GM23338 (cell line): Measurements from ENCODE around the gene NHS. TPM values are rescaled to one million over a fixed set of nuclear protein-coding genes. Genes with fewer than 3 reads are reported as not detected.

Experiments
- ATAC-seq: fragments of 200-7000 bp; cut with Tn5 transposase; 3 replicates; pipeline ENCODE4 v1.9.1; 2020
- DNase-seq: peaks from one replicate; pipeline ENCODE4 v3.0.0-alpha.2; 2015; ENCODE audit warnings: low spot score
- H2AFZ ChIP-seq: fragments of 200-600 bp; sonication (generic); 2 replicates; pipeline ENCODE4 v1.8.0; 2016; ENCODE audit warnings: antibody characterized with exemption, mild to moderate bottlenecking, moderate library complexity
- H3F3A ChIP-seq: fragments of 200-600 bp; sonication (generic); replicated peaks from 2 replicates; pipeline ENCODE4 v1.8.0; 2017; ENCODE audit warnings: antibody characterized with exemption, mixed run types, low read depth
- H3K27ac ChIP-seq: fragments of 200-600 bp; sonication (generic); 2 replicates; pipeline ENCODE4 v1.6.1; 2016; ENCODE audit warnings: low read depth
- H3K27me3 ChIP-seq: fragments of 200-600 bp; sonication (generic); 2 replicates; pipeline ENCODE4 v1.8.0; 2016; ENCODE audit warnings: mild to moderate bottlenecking, mixed run types, moderate library complexity; ENCODE audit not compliant: insufficient read depth
- H3K36me3 ChIP-seq: fragments of 200-600 bp; sonication (generic); 2 replicates; pipeline ENCODE4 v1.8.0; 2016; ENCODE audit warnings: mild to moderate bottlenecking; ENCODE audit not compliant: insufficient read depth
- H3K4me1 ChIP-seq: fragments of 200-600 bp; sonication (generic); 2 replicates; pipeline ENCODE4 v1.8.0; 2016; ENCODE audit warnings: mild to moderate bottlenecking, moderate library complexity; ENCODE audit not compliant: insufficient read depth
- H3K4me2 ChIP-seq: fragments of 200-600 bp; sonication (generic); 2 replicates; pipeline ENCODE4 v1.7.1; 2017; ENCODE audit warnings: mixed run types
- H3K4me3 ChIP-seq: fragments of 200-600 bp; sonication (generic); 2 replicates; pipeline ENCODE4 v1.6.1; 2016; ENCODE audit warnings: mixed run types
- H3K79me2 ChIP-seq: fragments of 200-600 bp; sonication (generic); replicated peaks from 2 replicates; pipeline ENCODE4 v1.8.0; 2017; ENCODE audit warnings: mild to moderate bottlenecking; ENCODE audit not compliant: insufficient read depth
- H3K9me2 ChIP-seq: fragments of 200-600 bp; sonication (generic); 2 replicates; pipeline ENCODE4 v1.8.0; 2017; ENCODE audit not compliant: insufficient read depth
- H4K20me1 ChIP-seq: fragments of 200-600 bp; sonication (generic); replicated peaks from 2 replicates; pipeline ENCODE4 v1.8.0; 2017; ENCODE audit warnings: mild to moderate bottlenecking; ENCODE audit not compliant: insufficient read depth
- H3K27ac Mint-ChIP-seq: 2 replicates; pipeline ENCODE4 v1.8.0; 2020; ENCODE audit warnings: inconsistent platforms, mild to moderate bottlenecking, moderate library complexity, mixed read lengths
- H3K27me3 Mint-ChIP-seq: 3 replicates; pipeline ENCODE4 v1.8.0; 2022; ENCODE audit warnings: low read depth, mild to moderate bottlenecking, moderate library complexity, mixed read lengths, inconsistent platforms; ENCODE audit not compliant: insufficient read depth, poor library complexity
- H3K36me3 Mint-ChIP-seq: 3 replicates; pipeline ENCODE4 v1.8.0; 2021; ENCODE audit warnings: low read depth, mild to moderate bottlenecking, inconsistent platforms, moderate library complexity, mixed read lengths
- H3K4me1 Mint-ChIP-seq: 3 replicates; pipeline ENCODE4 v1.8.0; 2020; ENCODE audit warnings: mild to moderate bottlenecking, inconsistent platforms, mixed read lengths
- H3K4me3 Mint-ChIP-seq: 3 replicates; pipeline ENCODE4 v1.8.0; 2021; ENCODE audit warnings: moderate library complexity, mild to moderate bottlenecking, inconsistent platforms, mixed read lengths
- H3K9me3 Mint-ChIP-seq: 3 replicates; pipeline ENCODE4 v1.8.0; 2020; ENCODE audit warnings: moderate library complexity, mild to moderate bottlenecking, inconsistent platforms, mixed read lengths
- CREB1 ChIP-seq: fragments of 250-450 bp; sonication (Bioruptor Pico); IDR thresholded peaks from 2 replicates; pipeline ENCODE4 v1.5.0; 2020; ENCODE audit warnings: low read depth, mild to moderate bottlenecking, moderate library complexity
- ETS1 ChIP-seq: IDR thresholded peaks from 2 replicates; pipeline ENCODE4 v1.6.1; 2016; ENCODE audit warnings: antibody characterized with exemption
- EZH2 ChIP-seq: fragments of 200-600 bp; sonication (generic); IDR thresholded peaks from one replicate; pipeline ENCODE4 v1.8.0; 2017; ENCODE audit warnings: antibody characterized with exemption, mild to moderate bottlenecking, low read depth; ENCODE audit not compliant: unreplicated experiment
- EZH2phosphoT487 ChIP-seq: fragments of 200-600 bp; sonication (generic); IDR thresholded peaks from one replicate; pipeline ENCODE4 v1.8.1; 2018; ENCODE audit warnings: antibody characterized with exemption; ENCODE audit not compliant: unreplicated experiment
- JUNB ChIP-seq: IDR thresholded peaks from one replicate; pipeline ENCODE4 v1.6.1; 2016; ENCODE audit warnings: antibody characterized with exemption; ENCODE audit not compliant: unreplicated experiment
- NANOG ChIP-seq: IDR thresholded peaks from 2 replicates; pipeline ENCODE4 v1.6.1; 2016; ENCODE audit warnings: antibody characterized with exemption, borderline replicate concordance
- POLR2AphosphoS5 ChIP-seq: IDR thresholded peaks from 2 replicates; pipeline ENCODE4 v1.6.1; 2016; ENCODE audit warnings: antibody characterized with exemption, low read depth
- STAT1 ChIP-seq: IDR thresholded peaks from one replicate; pipeline ENCODE4 v1.6.1; 2016; ENCODE audit warnings: antibody characterized with exemption; ENCODE audit not compliant: unreplicated experiment
- ZNF114 ChIP-seq: fragments of 250-450 bp; sonication (Bioruptor Pico); IDR thresholded peaks from 2 replicates; pipeline ENCODE4 v1.5.0; 2020; ENCODE audit warnings: mild to moderate bottlenecking, moderate library complexity
- ZNF331 ChIP-seq: fragments of 250-450 bp; sonication (Bioruptor Pico); IDR thresholded peaks from 2 replicates; pipeline ENCODE4 v1.5.0; 2020; ENCODE audit warnings: low read depth, mild to moderate bottlenecking, moderate library complexity
- polyA plus RNA-seq: library from polyadenylated mRNA; unstranded; fragments of >200 nt; fragmentation: Nextera tagmentation; extraction: Ambion mirVana; gene quantifications from 2 replicates; pipeline ENCODE4 v1.2.1, GENCODE V29; 2016
- total RNA-seq: library from RNA; depleted of rRNA; stranded (reverse); fragments of >200 nt; shearing (Covaris generic); gene quantifications from 2 replicates; pipeline ENCODE4 v1.2.3, GENCODE V29; 2014
- TF ChIP-seq, protein P1 (sequence below): IDR thresholded peaks from one replicate; pipeline ENCODE4 v1.6.1; 2018; ENCODE audit warnings: antibody characterized with exemption; ENCODE audit not compliant: unreplicated experiment
- TF ChIP-seq, protein P2 (sequence below): fragments of 250-450 bp; sonication (Bioruptor Pico); IDR thresholded peaks from 2 replicates; pipeline ENCODE4 v1.5.0; 2020; ENCODE audit warnings: mild to moderate bottlenecking, moderate library complexity
- TF ChIP-seq, protein P3 (sequence below), 2 experiments: fragments of 200-600 bp in 1 of 2; sonication (generic) in 1 of 2; conservative IDR thresholded peaks; 2 replicates each; pipeline versions ENCODE4 v1.5.1 to v1.6.1; 2016 to 2017; ENCODE audit warnings: antibody characterized with exemption in 2 of 2, low read depth in 2 of 2, mild to moderate bottlenecking in 2 of 2, moderate library complexity in 1 of 2

The NHS gene
- total and polyA plus RNA-seq, 2 experiments from 2014 or later: 1.8 to 8.2 TPM

DNA sequence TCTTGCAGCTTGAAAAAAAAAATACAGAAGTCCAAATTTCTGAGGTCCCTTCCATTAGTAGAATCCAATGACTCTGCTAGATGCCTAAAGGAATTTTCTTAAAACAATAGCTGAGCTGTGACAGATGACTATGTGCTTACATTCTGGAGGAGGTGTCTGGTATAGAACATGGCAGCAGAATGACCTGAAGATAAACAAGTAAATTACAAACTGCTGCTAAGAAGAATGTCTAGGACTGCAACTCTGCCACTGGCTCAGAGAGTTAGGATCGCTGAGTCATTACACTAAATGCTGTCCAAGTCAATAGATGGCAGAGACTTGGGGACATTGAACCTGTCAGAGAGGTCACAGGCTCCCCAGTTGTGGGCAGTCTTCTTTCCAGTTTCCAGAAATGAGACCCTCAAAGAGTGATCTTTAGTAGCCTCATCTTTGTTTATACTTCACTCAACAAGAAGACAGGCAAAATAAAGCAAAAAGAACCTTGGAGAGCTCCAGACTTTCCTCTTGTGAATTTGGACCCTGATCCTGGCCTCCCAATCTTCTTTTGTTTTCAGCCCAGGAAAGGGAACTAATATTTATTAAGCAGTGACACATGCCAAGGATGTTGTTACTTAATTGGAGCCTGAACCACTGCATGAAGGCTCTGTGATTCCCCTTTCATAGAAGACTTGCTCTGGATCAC is 305.9 kb downstream of the NHS start:
- no peak for TF ChIP-seq STAT1
- no peak for TF ChIP-seq EZH2
- TF ChIP-seq, protein P1, sequence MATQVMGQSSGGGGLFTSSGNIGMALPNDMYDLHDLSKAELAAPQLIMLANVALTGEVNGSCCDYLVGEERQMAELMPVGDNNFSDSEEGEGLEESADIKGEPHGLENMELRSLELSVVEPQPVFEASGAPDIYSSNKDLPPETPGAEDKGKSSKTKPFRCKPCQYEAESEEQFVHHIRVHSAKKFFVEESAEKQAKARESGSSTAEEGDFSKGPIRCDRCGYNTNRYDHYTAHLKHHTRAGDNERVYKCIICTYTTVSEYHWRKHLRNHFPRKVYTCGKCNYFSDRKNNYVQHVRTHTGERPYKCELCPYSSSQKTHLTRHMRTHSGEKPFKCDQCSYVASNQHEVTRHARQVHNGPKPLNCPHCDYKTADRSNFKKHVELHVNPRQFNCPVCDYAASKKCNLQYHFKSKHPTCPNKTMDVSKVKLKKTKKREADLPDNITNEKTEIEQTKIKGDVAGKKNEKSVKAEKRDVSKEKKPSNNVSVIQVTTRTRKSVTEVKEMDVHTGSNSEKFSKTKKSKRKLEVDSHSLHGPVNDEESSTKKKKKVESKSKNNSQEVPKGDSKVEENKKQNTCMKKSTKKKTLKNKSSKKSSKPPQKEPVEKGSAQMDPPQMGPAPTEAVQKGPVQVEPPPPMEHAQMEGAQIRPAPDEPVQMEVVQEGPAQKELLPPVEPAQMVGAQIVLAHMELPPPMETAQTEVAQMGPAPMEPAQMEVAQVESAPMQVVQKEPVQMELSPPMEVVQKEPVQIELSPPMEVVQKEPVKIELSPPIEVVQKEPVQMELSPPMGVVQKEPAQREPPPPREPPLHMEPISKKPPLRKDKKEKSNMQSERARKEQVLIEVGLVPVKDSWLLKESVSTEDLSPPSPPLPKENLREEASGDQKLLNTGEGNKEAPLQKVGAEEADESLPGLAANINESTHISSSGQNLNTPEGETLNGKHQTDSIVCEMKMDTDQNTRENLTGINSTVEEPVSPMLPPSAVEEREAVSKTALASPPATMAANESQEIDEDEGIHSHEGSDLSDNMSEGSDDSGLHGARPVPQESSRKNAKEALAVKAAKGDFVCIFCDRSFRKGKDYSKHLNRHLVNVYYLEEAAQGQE: no peak
- TF ChIP-seq, protein P2, sequence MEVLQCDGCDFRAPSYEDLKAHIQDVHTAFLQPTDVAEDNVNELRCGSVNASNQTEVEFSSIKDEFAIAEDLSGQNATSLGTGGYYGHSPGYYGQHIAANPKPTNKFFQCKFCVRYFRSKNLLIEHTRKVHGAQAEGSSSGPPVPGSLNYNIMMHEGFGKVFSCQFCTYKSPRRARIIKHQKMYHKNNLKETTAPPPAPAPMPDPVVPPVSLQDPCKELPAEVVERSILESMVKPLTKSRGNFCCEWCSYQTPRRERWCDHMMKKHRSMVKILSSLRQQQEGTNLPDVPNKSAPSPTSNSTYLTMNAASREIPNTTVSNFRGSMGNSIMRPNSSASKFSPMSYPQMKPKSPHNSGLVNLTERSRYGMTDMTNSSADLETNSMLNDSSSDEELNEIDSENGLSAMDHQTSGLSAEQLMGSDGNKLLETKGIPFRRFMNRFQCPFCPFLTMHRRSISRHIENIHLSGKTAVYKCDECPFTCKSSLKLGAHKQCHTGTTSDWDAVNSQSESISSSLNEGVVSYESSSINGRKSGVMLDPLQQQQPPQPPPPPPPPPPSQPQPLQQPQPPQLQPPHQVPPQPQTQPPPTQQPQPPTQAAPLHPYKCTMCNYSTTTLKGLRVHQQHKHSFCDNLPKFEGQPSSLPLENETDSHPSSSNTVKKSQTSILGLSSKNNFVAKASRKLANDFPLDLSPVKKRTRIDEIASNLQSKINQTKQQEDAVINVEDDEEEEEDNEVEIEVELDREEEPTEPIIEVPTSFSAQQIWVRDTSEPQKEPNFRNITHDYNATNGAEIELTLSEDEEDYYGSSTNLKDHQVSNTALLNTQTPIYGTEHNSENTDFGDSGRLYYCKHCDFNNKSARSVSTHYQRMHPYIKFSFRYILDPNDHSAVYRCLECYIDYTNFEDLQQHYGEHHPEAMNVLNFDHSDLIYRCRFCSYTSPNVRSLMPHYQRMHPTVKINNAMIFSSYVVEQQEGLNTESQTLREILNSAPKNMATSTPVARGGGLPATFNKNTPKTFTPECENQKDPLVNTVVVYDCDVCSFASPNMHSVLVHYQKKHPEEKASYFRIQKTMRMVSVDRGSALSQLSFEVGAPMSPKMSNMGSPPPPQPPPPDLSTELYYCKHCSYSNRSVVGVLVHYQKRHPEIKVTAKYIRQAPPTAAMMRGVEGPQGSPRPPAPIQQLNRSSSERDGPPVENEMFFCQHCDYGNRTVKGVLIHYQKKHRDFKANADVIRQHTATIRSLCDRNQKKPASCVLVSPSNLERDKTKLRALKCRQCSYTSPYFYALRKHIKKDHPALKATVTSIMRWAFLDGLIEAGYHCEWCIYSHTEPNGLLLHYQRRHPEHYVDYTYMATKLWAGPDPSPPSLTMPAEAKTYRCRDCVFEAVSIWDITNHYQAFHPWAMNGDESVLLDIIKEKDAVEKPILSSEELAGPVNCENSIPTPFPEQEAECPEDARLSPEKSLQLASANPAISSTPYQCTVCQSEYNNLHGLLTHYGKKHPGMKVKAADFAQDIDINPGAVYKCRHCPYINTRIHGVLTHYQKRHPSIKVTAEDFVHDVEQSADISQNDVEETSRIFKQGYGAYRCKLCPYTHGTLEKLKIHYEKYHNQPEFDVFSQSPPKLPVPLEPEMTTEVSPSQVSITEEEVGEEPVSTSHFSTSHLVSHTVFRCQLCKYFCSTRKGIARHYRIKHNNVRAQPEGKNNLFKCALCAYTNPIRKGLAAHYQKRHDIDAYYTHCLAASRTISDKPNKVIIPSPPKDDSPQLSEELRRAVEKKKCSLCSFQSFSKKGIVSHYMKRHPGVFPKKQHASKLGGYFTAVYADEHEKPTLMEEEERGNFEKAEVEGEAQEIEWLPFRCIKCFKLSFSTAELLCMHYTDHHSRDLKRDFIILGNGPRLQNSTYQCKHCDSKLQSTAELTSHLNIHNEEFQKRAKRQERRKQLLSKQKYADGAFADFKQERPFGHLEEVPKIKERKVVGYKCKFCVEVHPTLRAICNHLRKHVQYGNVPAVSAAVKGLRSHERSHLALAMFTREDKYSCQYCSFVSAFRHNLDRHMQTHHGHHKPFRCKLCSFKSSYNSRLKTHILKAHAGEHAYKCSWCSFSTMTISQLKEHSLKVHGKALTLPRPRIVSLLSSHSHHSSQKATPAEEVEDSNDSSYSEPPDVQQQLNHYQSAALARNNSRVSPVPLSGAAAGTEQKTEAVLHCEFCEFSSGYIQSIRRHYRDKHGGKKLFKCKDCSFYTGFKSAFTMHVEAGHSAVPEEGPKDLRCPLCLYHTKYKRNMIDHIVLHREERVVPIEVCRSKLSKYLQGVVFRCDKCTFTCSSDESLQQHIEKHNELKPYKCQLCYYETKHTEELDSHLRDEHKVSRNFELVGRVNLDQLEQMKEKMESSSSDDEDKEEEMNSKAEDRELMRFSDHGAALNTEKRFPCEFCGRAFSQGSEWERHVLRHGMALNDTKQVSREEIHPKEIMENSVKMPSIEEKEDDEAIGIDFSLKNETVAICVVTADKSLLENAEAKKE (CRISPR knock-in tag): no peak
- TF ChIP-seq, protein P3, sequence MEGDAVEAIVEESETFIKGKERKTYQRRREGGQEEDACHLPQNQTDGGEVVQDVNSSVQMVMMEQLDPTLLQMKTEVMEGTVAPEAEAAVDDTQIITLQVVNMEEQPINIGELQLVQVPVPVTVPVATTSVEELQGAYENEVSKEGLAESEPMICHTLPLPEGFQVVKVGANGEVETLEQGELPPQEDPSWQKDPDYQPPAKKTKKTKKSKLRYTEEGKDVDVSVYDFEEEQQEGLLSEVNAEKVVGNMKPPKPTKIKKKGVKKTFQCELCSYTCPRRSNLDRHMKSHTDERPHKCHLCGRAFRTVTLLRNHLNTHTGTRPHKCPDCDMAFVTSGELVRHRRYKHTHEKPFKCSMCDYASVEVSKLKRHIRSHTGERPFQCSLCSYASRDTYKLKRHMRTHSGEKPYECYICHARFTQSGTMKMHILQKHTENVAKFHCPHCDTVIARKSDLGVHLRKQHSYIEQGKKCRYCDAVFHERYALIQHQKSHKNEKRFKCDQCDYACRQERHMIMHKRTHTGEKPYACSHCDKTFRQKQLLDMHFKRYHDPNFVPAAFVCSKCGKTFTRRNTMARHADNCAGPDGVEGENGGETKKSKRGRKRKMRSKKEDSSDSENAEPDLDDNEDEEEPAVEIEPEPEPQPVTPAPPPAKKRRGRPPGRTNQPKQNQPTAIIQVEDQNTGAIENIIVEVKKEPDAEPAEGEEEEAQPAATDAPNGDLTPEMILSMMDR (conservative IDR thresholded peaks at IDR 0.05; ENCODE audit: low read depth in 2 of 2): no peak
- no peak for TF ChIP-seq NANOG
- TF ChIP-seq ZNF331 (CRISPR knock-in tag): no peak
- TF ChIP-seq EZH2phosphoT487: no peak
- no peak for TF ChIP-seq ZNF114
- no peak for TF ChIP-seq CREB1 (CRISPR knock-in tag)
- TF ChIP-seq POLR2AphosphoS5: no peak
- TF ChIP-seq JUNB: no peak
- TF ChIP-seq ETS1: no peak
- Histone ChIP-seq H3K9me2 (no peaks in the 10 kb centered on the region), H3K4me2 (no peak overlapping the region), H3K27ac (no peak overlapping the region), H3K79me2 (no peaks in the 10 kb centered on the region), H3K27me3 (no peaks in the 10 kb centered on the region), H4K20me1 (no peaks in the 10 kb centered on the region), H2AFZ (no peak overlapping the region), H3K4me1 (0 out of 2 replicates have a peak, but pooled peaks cover 3% of the 10 kb centered on the region), H3K36me3 (no peaks in the 10 kb centered on the region), H3F3A (no peaks in the 10 kb centered on the region), H3K4me3 (no peak overlapping the region)
- DNase-seq (no peak), ATAC-seq (no peak)
- Mint-ChIP-seq H3K27me3 (peaks cover 2% of the 10 kb centered on the region), H3K36me3 (no peaks in the 10 kb centered on the region), H3K4me3 (no peak overlapping the region), H3K27ac (no peak overlapping the region), H3K4me1 (peaks cover 9% of the 10 kb centered on the region), H3K9me3 (no peaks in the 10 kb centered on the region)
